ENCODE data around the gene PHYHD1.
A peak's percentile ranks its signal among the peaks of the same experiment; 100 is the strongest.
"Not testable (repeated sequence)": the region's sequence is repeated elsewhere in the genome, so short reads cannot be mapped to it uniquely, and the experiment has no call there.

The PHYHD1 gene

GRCh38 chr9:128940271-128940921 is 19.6 kb downstream of the PHYHD1 start:
- Histone ChIP-seq H4K20me1 (no peaks in the 10 kb centered on the region; a peak in 1 of 22 replicates), H3K4me2 (no peak overlapping the region), H3K4me1 (no peaks in the 10 kb centered on the region), H3K27ac (no peak overlapping the region; a peak in 1 of 22 replicates), H3K9me3 (replicated peaks in 1 of 11) (no peaks in the 10 kb centered on the region), H3K9ac (peak overlapping the region in 1 of 11 experiments; percentile 21; a peak in 1 of 22 replicates), H3K36me3 (peaks cover 0 to 33% (median 5%) of the 10 kb centered on the region in 11 experiments; a peak in 12 of 22 replicates), H3K27me3 (no peaks in the 10 kb centered on the region), H3K4me3 (no peak overlapping the region)
- no peak for TF ChIP-seq Cebpa-rat (IDR thresholded peaks at IDR 0.05)

- H3K9me3 ChIP-seq (replicated peaks in 1 of 11) = no peaks in the 10 kb centered on the region
- no peak for TF ChIP-seq Cebpa-rat (IDR thresholded peaks at IDR 0.05)
These were observed 20.4 kb downstream of the PHYHD1 start for GRCh38 chr9:128940946-128941755.

GRCh38 chr9:128943832-128944620 is 23.2 kb downstream of the PHYHD1 start:
- H3K36me3 ChIP-seq = peaks cover 0 to 42% (median 12%) of the 10 kb centered on the region in 11 experiments; a peak in 17 of 22 replicates
- H3K4me1 ChIP-seq = peaks cover 17 to 22% (median 21%) of the 10 kb centered on the region in 10 experiments
- H3K9me3 ChIP-seq (replicated peaks in 1 of 11) = no peaks in the 10 kb centered on the region
- TF ChIP-seq Cebpa-rat (IDR thresholded peaks at IDR 0.05) = no peak
- H4K20me1 ChIP-seq = peaks cover 0 to 7% (median 0%) of the 10 kb centered on the region in 11 experiments; a peak in 2 of 22 replicates
- H3K27me3 ChIP-seq = no peaks in the 10 kb centered on the region
- H3K4me2 ChIP-seq = no peak overlapping the region
- H3K9ac ChIP-seq = peak overlapping the region in 1 of 11 experiments; percentile 25; a peak in 1 of 22 replicates
- no peak overlapping the region for H3K4me3 ChIP-seq
- H3K27ac ChIP-seq = no peak overlapping the region

More at GRCh38 chr9:128940946-128941755, 20.4 kb downstream of the PHYHD1 start:
- Histone ChIP-seq H3K36me3 (peaks cover 0 to 40% (median 9%) of the 10 kb centered on the region in 11 experiments; a peak in 16 of 22 replicates), H4K20me1 (no peaks in the 10 kb centered on the region; a peak in 1 of 22 replicates), H3K9ac (peak overlapping the region in 1 of 11 experiments; percentile 21; a peak in 1 of 22 replicates), H3K4me1 (peaks cover under 1 to 6% (median 4%) of the 10 kb centered on the region in 10 experiments; a peak in 16 of 20 replicates), H3K4me2 (no peak overlapping the region), H3K27ac (no peak overlapping the region; a peak in 1 of 22 replicates), H3K4me3 (no peak overlapping the region), H3K27me3 (no peaks in the 10 kb centered on the region)

GRCh38 chr9:128944966-128945365 is 24.2 kb downstream of the PHYHD1 start:
- peaks cover 0 to 14% (median 0%) of the 10 kb centered on the region in 11 experiments; a peak in 6 of 22 replicates for H4K20me1 ChIP-seq
- peaks cover 22 to 32% (median 28%) of the 10 kb centered on the region in 10 experiments for H3K4me1 ChIP-seq
- H3K4me2 ChIP-seq; H3K27ac ChIP-seq; H3K9me3 ChIP-seq (replicated peaks in 1 of 11); H3K4me3 ChIP-seq; H3K27me3 ChIP-seq; H3K9ac ChIP-seq: not testable (repeated sequence)
- peaks cover 2 to 50% (median 20%) of the 10 kb centered on the region in 11 experiments; a peak in 20 of 22 replicates for H3K36me3 ChIP-seq

GRCh38 chr9:128945798-128946501 is 25.2 kb downstream of the PHYHD1 start:
- Histone ChIP-seq H3K4me1 (peaks cover 22 to 40% (median 28%) of the 10 kb centered on the region in 10 experiments), H3K27me3 (no peaks in the 10 kb centered on the region), H3K36me3 (peaks cover 12 to 60% (median 30%) of the 10 kb centered on the region in 11 experiments), H3K4me2 (peak overlapping the region; percentile 87 to 100 (median 94)), H3K9me3 (replicated peaks in 1 of 11) (no peaks in the 10 kb centered on the region), H3K4me3 (peak overlapping the region in 8 of 10 experiments; percentile 71 to 96 (median 89); a peak in 6 of 20 replicates), H4K20me1 (peaks cover 0 to 24% (median 0%) of the 10 kb centered on the region in 11 experiments; a peak in 6 of 22 replicates), H3K27ac (no peak overlapping the region; a peak in 1 of 22 replicates), H3K9ac (peak overlapping the region in 2 of 11 experiments; percentile 90 to 99; a peak in 2 of 22 replicates)
- TF ChIP-seq Cebpa-rat (IDR thresholded peaks at IDR 0.05) = no peak

- Histone ChIP-seq H3K36me3 (peaks cover 16 to 61% (median 35%) of the 10 kb centered on the region in 11 experiments), H3K27me3 (no peaks in the 10 kb centered on the region), H3K4me1 (peaks cover 22 to 40% (median 28%) of the 10 kb centered on the region in 10 experiments)
These were observed 25.9 kb downstream of the PHYHD1 start for GRCh38 chr9:128946571-128947276.

GRCh38 chr9:128947277-128947526 is 26.4 kb downstream of the PHYHD1 start:
- Histone ChIP-seq H3K9me3 (replicated peaks in 1 of 11) (no peaks in the 10 kb centered on the region), H3K4me2 (peak overlapping the region; percentile 87 to 100 (median 94)), H3K4me3 (peak overlapping the region; percentile 71 to 96 (median 89)), H3K27ac (peak overlapping the region; percentile 69 to 98 (median 92)), H3K4me1 (peaks cover 22 to 40% (median 28%) of the 10 kb centered on the region in 10 experiments), H4K20me1 (peaks cover 0 to 30% (median 0%) of the 10 kb centered on the region in 11 experiments; a peak in 7 of 22 replicates), H3K27me3 (no peaks in the 10 kb centered on the region), H3K36me3 (peaks cover 21 to 63% (median 40%) of the 10 kb centered on the region in 11 experiments), H3K9ac (peak overlapping the region; percentile 83 to 99 (median 93))
- no peak for TF ChIP-seq Cebpa-rat (IDR thresholded peaks at IDR 0.05)

More at GRCh38 chr9:128946571-128947276, 25.9 kb downstream of the PHYHD1 start:
- Histone ChIP-seq H4K20me1 (peaks cover 0 to 25% (median 0%) of the 10 kb centered on the region in 11 experiments; a peak in 6 of 22 replicates), H3K4me3 (peak overlapping the region; percentile 71 to 96 (median 89)), H3K9me3 (replicated peaks in 1 of 11) (no peaks in the 10 kb centered on the region), H3K9ac (peak overlapping the region; percentile 83 to 99 (median 93)), H3K27ac (peak overlapping the region; percentile 69 to 98 (median 92)), H3K4me2 (peak overlapping the region; percentile 87 to 100 (median 94))
- TF ChIP-seq Cebpa-rat (IDR thresholded peaks at IDR 0.05) = no peak
